K562 (cell line): Measurements from ENCODE around the gene SDK1. TPM values are rescaled to one million over a fixed set of nuclear protein-coding genes. Genes with fewer than 3 reads are reported as not detected.

ENCODE experiments used
- TOE1 ChIP-seq, 2 experiments: fragments of 450-650 bp in 1 of 2; sonication (generic) in 1 of 2; formaldehyde crosslinking in 1 of 2; IDR thresholded peaks; 2 replicates each; pipeline versions ENCODE4 v1.7.1 to v1.8.0; 2016 to 2022; ENCODE audit warnings: borderline replicate concordance in 2 of 2, mild to moderate bottlenecking in 2 of 2, antibody characterized with exemption in 1 of 2, inconsistent platforms in 1 of 2, low read depth in 1 of 2, missing genetic modification reagents in 1 of 2, moderate library complexity in 1 of 2
- ZNF318 ChIP-seq, 2 experiments: fragments of 450-650 bp; IDR thresholded peaks; 2 replicates each; pipeline ENCODE4 v1.6.1; 2016; ENCODE audit warnings: mild to moderate bottlenecking in 2 of 2, borderline replicate concordance in 1 of 2, low read depth in 1 of 2, moderate library complexity in 1 of 2
- polyA plus RNA-seq, 8 experiments: library from polyadenylated mRNA; depleted of rRNA in 4 of 8; stranded (reverse) in 5 of 8; unstranded in 3 of 8; fragments of >200 nt; fragmentation: Nextera tagmentation in 2 of 8; fragmentation: Illumina TruSeq in 1 of 8; extraction: Ambion mirVana in 2 of 8; extraction: Trizol in 1 of 8; gene quantifications; 2 replicates each; pipeline versions ENCODE4 v1.2.1 to v1.2.3, GENCODE V29; 2011 to 2014; ENCODE audit warnings: inconsistent platforms in 1 of 8, missing spikeins in 1 of 8
- total RNA-seq, 7 experiments: library from RNA; depleted of rRNA in 6 of 7; stranded (reverse); fragments of >200 nt in 6 of 7; fragmentation: Illumina TruSeq in 2 of 7; extraction: Trizol in 2 of 7; gene quantifications; 2 replicates each; pipeline versions ENCODE4 v1.2.1 to v1.2.3, GENCODE V29; 2011 to 2021; ENCODE audit warnings: low replicate concordance in 1 of 7

The SDK1 gene
- total and polyA plus RNA-seq, 9 of the 15 experiments (the other 6 are each of a cell fraction or from before 2014, with no cell fraction given) = 0.16 TPM; not detected in 8

GRCh38 chr7:3924277-3924676 is 623.2 kb downstream of the SDK1 start (continued):
- TF ChIP-seq ZNF318 (IDR thresholded peaks at IDR 0.05; ENCODE audit: borderline replicate concordance in 1 of 2, low read depth in 1 of 2) (no peak), TOE1 (IDR thresholded peaks at IDR 0.05; ENCODE audit: borderline replicate concordance) (no peak), TOE1 (CRISPR knock-in tag; IDR thresholded peaks at IDR 0.05; ENCODE audit: borderline replicate concordance, low read depth) (no peak)
